A549 (cell line): Measurements from ENCODE around the gene OBSCN.

Experiments used
- BHLHE40 ChIP-seq: IDR thresholded peaks from 2 replicates; pipeline ENCODE4 v1.6.1; 2012; ENCODE audit warnings: low read depth, low read length, inconsistent platforms
- CHD2 ChIP-seq: fragments of 150-350 bp; IDR thresholded peaks from 2 replicates; pipeline ENCODE4 v1.6.1; 2014; ENCODE audit warnings: low read length; ENCODE audit not compliant: partially characterized antibody
- ESRRA ChIP-seq: fragments of 150-350 bp; IDR thresholded peaks from 2 replicates; pipeline ENCODE4 v1.6.1; 2014; ENCODE audit warnings: mild to moderate bottlenecking, low read length, borderline replicate concordance
- HDAC2 ChIP-seq: fragments of 200-600 bp; sonication (generic); IDR thresholded peaks from 2 replicates; pipeline ENCODE4 v1.6.1; 2016
- POLR2A ChIP-seq: IDR thresholded peaks from 2 replicates; pipeline ENCODE4 v1.6.1; 2012; ENCODE audit warnings: mild to moderate bottlenecking, low read length
- TF ChIP-seq, protein P1 (sequence below): IDR thresholded peaks from 2 replicates; pipeline ENCODE4 v1.6.1; 2012
- TF ChIP-seq, protein P2 (sequence below): fragments of >200 bp; sonication (Bioruptor Twin); formaldehyde crosslinking; IDR thresholded peaks from 3 replicates; pipeline ENCODE4 v1.5.1; 2016
- TF ChIP-seq, protein P3 (sequence below): fragments of 200-600 bp; sonication (generic); IDR thresholded peaks from 2 replicates; pipeline ENCODE4 v1.6.1; 2016; ENCODE audit warnings: antibody characterized with exemption, mild to moderate bottlenecking, moderate library complexity
- TF ChIP-seq, protein P4 (sequence below): fragments of >200 bp; sonication (Bioruptor Twin); formaldehyde crosslinking; IDR thresholded peaks from 3 replicates; pipeline ENCODE4 v1.6.1; 2016

DNA sequence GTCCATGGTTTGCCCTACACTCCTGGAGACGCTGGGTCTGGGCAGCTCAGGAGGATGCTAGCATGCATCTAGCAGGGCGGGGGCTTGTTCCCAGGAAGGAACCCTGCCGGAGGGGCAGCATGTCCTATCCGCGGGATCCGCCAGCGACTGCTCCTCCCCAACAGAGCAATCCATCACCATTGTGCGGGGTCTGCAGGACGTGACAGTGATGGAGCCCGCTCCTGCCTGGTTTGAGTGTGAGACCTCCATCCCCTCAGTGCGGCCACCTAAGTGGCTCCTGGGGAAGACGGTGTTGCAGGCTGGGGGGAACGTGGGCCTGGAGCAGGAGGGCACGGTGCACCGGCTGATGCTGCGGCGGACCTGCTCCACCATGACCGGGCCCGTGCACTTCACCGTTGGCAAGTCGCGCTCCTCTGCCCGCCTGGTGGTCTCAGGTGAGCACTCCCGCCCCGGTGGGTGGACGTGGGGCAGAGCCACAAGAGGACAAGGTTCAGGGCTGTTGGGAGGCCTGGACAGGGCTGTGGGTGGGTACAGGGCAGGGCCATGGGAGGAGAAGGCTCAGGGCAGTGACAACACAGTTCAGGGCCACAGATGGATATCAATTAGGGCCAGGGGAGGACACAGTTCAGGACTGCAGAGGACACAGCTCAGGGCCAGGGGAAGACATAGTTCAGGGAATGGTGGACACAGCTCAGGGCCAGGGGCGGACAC lies 71.3 kb downstream of the OBSCN start:
- TF ChIP-seq ESRRA (no peak), POLR2A (no peak), BHLHE40 (no peak), CHD2 (no peak), HDAC2 (no peak)
- TF ChIP-seq, protein P1, sequence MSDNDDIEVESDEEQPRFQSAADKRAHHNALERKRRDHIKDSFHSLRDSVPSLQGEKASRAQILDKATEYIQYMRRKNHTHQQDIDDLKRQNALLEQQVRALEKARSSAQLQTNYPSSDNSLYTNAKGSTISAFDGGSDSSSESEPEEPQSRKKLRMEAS, result no peak
- TF ChIP-seq, protein P2, sequence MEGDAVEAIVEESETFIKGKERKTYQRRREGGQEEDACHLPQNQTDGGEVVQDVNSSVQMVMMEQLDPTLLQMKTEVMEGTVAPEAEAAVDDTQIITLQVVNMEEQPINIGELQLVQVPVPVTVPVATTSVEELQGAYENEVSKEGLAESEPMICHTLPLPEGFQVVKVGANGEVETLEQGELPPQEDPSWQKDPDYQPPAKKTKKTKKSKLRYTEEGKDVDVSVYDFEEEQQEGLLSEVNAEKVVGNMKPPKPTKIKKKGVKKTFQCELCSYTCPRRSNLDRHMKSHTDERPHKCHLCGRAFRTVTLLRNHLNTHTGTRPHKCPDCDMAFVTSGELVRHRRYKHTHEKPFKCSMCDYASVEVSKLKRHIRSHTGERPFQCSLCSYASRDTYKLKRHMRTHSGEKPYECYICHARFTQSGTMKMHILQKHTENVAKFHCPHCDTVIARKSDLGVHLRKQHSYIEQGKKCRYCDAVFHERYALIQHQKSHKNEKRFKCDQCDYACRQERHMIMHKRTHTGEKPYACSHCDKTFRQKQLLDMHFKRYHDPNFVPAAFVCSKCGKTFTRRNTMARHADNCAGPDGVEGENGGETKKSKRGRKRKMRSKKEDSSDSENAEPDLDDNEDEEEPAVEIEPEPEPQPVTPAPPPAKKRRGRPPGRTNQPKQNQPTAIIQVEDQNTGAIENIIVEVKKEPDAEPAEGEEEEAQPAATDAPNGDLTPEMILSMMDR, result no peak
- TF ChIP-seq, protein P3, sequence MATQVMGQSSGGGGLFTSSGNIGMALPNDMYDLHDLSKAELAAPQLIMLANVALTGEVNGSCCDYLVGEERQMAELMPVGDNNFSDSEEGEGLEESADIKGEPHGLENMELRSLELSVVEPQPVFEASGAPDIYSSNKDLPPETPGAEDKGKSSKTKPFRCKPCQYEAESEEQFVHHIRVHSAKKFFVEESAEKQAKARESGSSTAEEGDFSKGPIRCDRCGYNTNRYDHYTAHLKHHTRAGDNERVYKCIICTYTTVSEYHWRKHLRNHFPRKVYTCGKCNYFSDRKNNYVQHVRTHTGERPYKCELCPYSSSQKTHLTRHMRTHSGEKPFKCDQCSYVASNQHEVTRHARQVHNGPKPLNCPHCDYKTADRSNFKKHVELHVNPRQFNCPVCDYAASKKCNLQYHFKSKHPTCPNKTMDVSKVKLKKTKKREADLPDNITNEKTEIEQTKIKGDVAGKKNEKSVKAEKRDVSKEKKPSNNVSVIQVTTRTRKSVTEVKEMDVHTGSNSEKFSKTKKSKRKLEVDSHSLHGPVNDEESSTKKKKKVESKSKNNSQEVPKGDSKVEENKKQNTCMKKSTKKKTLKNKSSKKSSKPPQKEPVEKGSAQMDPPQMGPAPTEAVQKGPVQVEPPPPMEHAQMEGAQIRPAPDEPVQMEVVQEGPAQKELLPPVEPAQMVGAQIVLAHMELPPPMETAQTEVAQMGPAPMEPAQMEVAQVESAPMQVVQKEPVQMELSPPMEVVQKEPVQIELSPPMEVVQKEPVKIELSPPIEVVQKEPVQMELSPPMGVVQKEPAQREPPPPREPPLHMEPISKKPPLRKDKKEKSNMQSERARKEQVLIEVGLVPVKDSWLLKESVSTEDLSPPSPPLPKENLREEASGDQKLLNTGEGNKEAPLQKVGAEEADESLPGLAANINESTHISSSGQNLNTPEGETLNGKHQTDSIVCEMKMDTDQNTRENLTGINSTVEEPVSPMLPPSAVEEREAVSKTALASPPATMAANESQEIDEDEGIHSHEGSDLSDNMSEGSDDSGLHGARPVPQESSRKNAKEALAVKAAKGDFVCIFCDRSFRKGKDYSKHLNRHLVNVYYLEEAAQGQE, result no peak
- TF ChIP-seq, protein P4, sequence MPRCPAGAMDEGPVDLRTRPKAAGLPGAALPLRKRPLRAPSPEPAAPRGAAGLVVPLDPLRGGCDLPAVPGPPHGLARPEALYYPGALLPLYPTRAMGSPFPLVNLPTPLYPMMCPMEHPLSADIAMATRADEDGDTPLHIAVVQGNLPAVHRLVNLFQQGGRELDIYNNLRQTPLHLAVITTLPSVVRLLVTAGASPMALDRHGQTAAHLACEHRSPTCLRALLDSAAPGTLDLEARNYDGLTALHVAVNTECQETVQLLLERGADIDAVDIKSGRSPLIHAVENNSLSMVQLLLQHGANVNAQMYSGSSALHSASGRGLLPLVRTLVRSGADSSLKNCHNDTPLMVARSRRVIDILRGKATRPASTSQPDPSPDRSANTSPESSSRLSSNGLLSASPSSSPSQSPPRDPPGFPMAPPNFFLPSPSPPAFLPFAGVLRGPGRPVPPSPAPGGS, result no peak
